Umbilical cord (tissue), 2 donors: ENCODE measurements around the gene LTBP4. TPM values are rescaled to one million over a fixed set of nuclear protein-coding genes. Genes with fewer than 3 reads are reported as not detected.

ENCODE experiments used
- DNase-seq: peaks from one replicate; pipeline ENCODE4 v3.0.0-alpha.2; 2015; ENCODE audit warnings: low spot score
- total RNA-seq: library from RNA; depleted of rRNA; stranded (reverse); fragments of >200 nt; gene quantifications from one replicate; pipeline ENCODE4 v1.2.3, GENCODE V29; 2014; ENCODE audit warnings: low replicate concordance; ENCODE audit not compliant: insufficient read depth

Gene LTBP4
- total RNA-seq, 1 donor from 2014 or later: 92.7 TPM

DNA sequence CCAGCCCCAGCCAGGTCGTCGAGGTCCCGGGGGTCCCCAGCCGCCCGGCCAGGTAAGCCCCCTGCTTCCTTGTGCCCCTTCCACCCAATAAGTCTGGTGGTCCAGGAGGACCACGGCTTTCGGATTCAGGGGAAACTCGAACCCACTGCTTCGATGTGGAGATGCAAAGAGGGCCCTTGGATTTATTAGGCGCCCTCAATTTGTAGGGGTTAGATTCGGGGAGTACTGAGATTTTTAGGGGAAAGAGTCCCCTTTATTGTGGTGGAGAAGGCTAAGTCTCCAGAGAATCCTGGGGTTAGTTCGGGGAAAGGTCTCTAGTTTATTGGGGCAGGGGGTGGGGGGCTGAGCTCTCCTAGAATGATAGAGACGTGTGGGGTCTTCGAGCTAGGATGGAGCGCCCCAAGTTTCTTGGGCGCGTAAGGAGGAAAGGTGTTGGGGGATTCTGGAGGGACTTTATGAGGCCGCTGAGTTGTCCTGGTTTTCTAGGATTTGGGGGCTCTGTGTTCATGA, 3.8 kb upstream of the LTBP4 start:
- DNase-seq: no peak

DNA sequence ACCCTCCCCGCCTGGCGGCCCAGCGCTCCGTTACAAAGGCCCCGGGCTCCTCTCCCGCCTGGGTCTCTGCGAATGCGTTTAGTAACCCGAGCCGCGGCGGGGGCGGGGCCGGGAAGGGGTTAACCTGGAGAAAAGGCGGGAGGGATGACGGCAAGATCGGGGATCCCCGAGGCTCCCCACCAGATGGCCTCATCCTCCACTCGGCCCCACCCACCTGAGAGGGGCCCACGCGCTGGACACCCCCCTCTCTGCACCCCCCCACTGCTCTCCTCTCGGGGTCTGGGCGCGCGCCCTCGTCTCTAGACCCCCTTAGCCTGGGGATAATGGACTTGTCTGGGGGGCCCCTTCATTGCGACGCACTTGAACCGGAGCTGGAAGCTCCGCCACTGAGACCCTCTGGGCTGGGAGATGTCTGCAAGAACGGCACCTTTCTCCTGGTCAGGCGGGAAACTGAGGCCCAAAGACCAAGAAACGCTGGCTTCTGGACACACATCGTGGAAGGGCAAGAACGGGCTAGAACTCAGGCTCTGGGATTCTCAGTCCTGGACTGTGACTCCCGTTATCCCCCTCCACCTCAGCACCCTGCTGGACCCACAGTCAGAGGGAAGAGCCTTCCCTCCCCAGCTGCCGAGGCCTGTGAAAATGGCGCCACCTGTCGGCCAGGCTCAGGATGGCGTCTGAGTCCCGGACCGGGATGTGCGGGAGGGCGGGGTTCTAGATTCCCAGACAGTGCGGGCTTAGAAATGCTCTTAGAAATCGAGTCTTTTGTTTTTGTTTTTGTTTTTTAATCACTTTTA, 2.9 kb upstream of the LTBP4 start:
- peak; percentile 92 for DNase-seq

DNA sequence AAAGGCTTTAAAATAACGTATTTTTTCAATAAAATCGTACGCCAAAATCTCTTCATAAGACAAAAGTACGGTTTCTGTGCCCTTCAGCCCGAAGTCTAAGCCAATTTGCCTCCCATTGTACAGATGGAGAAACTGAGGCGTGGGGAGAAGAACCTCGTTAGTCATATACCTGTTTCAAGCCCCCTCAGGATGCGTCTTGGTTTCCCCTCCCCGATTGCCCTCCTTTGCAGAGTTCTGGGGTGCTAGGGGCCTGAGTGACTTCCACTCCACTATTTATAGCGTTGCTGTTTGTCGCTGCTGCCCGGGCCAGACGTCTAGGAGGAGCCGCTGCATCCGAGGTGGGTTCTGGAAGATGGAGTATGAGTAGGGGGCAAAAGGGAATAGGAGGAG, 2.3 kb upstream of the LTBP4 start:
- DNase-seq: no peak

DNA sequence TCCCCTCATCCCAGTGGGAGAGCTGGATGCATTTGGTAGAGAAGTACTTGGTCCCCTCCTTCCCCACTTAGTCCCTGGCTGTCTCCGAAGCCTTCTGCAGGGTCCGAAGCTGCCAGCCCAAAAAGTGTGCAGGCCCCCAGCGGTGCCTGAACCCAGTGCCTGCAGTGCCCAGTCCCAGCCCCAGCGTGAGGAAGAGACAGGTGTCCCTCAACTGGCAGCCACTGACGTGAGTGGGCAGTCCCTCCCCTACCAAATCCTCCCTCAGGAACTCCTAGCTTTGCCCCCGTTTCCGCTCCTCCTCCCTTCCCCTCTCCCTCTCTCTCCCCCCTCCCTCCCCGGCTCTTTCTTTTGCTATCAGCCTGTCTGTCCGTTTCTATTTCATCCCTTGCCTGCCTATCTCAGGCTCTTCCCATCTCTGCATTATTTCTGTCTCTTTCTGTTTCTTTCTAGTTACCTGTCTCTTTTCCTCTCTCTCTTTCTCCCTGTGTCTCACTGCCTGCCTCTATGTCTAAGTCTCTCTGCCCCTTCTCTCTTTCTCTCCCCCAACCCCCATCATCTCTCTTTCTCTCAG, 1.8 kb upstream of the LTBP4 start:
- peak; percentile 58 for DNase-seq

DNA sequence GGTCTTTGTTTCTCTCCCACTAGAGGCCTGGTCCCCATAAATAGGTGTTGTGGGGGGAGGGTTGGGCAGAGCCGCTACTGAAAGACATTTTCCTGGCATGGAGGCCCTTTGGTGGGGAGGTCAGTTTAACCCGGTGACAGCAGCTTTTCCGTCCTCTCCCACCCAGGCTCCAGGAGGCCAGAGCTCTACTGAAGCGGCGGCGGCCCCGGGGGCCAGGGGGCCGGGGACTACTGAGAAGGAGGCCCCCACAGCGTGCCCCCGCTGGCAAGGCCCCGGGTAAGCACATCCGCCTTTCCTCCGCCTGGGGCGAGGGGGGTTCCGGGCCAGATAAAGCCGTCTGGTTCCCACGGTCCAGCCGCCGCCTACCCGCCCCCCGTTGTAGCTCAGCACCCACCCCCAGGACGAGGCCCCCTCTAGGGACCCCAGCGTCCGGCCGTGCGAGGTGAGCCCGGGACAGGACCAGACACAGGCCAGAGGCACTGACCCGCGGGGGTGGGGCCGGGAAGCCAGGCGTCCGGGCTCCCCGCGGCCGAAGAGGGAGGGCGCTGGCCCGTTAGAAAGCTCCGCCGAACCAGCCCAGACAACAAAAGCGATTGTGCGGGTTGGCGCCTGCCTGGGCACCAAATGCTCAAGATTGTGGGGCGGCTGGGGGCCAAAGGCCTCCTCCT, 1.1 kb upstream of the LTBP4 start:
- no peak for DNase-seq

DNA sequence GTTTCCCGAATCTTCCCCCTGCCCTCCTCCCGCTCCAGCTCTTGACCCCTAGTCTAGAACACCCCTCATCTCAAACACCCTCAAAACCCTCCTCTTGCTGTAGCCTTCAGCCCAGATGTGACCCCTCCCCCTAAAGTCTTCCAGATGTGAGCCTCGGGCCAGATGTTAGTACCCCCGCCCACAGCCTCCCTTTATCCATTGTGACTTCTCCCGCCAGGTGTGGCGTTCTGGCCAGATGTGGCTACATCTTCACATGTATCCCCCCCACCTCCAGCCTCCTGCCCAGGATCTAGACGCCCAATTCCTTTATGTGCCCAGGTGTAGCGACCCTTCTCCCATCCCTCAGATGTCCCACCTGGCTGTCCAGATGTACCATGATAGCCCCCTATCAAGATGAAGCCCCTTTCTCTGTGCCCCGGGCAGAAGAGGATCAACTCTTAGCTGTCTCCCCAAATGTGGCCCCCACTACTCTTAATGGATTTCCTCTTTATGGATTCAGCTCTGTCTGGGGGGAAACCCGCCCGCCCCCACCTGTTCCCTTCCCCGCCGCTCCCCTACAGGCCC, 517 bp upstream of the LTBP4 start:
- no peak for DNase-seq

DNA sequence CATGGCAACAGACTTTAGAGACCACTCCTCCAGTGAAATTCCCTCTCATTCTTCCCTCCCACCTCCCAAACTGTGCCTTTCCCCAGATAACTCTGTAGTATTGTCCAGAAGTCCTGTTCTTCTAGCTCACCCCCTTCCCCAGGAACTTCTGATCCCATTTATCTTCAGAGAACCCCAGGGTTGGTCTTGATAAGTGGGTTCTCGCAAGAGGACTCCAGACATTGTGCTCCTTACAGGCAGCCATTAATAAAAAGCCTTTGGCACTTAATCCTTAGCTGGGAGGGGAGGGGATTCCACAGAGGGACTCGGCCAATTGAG, 1.9 kb downstream of the LTBP4 start:
- no peak for DNase-seq

DNA sequence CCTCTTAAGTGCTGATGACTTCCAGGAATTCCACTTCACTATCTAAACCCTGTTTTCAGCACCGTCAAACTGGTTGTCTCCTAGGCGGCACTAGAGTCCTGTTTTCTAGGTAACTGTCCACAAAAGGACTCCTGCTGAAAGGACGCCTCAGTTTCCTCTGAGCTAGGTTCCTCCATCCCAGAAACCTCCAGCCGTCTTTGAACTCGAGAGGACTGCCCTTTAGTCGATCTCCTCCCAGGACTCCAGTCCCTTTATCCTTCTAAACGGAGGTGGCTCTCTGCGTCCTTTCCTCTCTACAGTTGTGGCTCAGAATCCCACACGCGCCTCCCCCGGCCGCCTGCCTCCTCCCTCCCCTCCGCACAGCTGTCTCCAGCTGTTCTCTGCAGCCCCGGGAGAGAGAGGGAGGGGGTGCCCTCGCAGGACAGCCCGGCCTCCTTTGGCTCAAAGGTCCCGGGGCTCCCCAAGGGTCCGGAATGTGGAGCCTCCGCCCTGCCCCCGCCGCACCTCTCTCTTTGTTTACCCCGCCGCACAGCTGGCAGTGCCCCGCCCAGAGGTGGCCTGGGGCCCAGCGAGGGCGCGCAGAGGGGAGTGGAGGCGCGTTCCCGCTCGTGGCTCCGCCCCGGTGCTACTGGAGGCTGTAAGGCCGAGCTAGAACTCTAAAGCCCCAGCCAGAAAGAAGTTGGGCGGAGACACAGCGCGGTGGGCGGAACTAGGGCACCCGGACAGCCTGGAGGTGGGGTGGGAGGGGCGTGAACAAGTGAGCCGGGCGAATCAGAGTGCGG, 2.4 kb downstream of the LTBP4 start:
- peak; percentile 99 for DNase-seq

DNA sequence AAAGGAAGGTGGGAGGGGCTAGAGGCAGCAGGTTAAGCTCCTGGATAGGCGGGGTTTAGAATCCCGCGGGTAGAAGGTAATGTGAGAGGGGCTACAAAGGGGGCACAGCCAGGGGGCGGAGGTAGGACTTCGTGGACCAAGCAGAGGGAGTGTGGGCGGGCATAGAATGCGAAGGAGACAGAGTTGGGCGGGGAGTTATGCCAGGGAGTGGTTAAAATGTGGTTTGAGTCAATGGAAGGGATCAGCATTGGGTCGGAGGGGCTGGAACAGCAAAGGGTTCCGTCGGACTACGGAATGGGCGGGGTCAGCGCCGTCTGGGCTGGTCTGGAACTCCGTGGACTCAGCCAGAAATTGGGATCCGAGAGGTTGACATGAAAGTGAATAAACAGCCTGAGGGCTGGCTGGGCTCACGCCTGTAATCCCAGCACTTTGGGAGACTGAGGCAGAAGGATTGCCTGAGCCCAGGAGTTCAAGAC, 3.0 kb downstream of the LTBP4 start:
- DNase-seq: no peak

DNA sequence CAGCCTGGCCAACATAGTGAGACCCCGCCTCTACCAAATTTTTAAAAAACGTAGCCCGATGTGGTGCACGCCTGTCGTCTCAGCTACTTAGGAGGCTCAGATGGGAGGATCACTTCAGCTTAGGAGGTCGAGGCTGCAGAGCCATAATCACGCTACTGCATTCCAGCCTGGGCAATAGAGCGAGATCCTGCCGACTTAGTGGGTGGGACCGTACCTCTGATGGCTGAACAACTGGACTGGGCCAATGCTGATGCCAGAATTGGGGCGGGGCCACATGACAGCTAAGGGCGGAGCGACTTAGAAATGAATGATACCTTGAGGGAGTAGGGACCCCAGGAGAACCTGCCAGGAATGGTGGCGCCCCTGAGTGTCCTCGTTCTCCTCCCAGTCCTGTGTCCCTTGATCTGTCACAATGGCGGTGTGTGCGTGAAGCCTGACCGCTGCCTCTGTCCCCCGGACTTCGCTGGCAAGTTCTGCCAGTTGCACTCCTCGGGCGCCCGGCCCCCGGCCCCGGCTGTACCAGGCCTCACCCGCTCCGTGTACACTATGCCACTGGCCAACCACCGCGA, 3.6 kb downstream of the LTBP4 start:
- DNase-seq: no peak

DNA sequence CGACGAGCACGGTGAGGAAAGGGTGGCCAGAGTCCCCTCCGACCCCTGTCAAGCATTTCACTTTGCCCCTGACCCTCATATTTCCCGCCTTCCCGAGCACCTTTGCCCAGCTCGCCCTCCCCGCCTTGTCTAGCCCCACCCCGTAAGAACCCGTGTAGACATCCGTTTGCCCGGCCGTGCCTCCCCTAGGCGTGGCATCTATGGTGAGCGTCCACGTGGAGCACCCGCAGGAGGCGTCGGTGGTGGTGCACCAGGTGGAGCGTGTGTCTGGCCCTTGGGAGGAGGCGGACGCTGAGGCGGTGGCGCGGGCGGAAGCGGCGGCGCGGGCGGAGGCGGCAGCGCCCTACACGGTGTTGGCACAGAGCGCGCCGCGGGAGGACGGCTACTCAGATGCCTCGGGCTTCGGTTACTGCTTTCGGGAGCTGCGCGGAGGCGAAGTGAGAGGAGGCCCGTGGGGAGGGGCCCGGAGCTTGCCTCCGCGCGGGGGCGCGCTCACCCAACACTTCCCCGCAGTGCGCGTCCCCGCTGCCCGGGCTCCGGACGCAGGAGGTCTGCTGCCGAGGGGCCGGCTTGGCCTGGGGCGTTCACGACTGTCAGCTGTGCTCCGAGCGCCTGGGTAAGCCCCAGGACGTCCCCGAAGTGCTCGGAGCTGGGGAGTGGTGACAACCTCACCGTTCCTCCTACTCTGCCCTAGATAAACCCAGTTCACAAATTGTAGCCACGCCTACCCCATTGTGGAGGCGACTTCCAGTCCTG, 4.2 kb downstream of the LTBP4 start:
- peak; percentile 71 for DNase-seq

DNA sequence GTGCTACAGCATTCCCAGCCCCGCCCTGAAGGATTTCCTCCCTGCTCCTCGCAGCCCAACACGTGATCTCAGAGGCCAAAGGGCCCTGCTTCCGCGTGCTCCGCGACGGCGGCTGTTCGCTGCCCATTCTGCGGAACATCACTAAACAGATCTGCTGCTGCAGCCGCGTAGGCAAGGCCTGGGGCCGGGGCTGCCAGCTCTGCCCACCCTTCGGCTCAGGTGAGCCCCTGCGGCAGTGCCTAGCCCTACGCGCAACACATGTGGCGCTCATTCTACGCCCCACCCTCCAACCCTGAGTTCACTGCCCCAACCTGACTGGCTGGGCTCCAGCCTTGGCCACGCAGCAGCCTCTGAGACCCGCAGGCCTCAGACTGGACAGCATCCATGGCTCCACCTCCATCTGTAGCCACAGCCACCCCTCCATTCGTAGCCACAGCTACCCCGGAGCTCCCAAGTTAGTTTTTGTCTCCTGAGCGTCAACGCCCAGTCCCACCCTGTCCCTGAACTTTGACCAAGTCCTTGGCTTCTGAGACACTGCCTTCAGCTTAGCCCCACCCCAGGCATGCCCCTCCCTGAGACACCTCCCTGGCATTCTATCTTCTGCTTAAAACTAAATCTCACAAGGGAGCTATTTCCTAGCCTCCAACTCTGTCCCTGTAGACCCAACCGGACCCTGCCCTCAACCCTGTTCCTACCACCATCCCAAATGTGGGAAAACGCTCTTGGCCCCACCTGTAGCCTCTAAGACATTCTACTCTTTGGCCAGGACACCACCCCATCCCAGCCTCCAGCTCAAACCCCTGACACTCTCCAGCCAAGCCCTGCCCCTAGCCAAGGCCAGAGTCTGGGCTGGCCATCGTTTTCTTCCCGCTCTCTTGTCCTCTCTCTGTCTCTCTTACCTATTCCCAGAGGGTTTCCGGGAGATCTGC, 6.4 kb downstream of the LTBP4 start:
- no peak for DNase-seq

DNA sequence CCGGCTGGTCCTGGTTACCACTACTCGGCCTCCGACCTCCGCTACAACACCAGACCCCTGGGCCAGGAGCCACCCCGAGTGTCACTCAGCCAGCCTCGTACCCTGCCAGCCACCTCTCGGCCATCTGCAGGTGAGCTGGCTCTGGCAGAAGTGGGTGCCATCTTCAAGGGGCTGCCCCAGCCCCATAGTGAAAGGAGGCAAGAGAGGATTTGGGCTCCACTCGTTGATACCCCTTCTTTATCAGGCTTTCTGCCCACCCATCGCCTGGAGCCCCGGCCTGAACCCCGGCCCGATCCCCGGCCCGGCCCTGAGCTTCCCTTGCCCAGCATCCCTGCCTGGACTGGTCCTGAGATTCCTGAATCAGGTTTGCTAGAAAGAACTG, 7.1 kb downstream of the LTBP4 start:
- DNase-seq: no peak

DNA sequence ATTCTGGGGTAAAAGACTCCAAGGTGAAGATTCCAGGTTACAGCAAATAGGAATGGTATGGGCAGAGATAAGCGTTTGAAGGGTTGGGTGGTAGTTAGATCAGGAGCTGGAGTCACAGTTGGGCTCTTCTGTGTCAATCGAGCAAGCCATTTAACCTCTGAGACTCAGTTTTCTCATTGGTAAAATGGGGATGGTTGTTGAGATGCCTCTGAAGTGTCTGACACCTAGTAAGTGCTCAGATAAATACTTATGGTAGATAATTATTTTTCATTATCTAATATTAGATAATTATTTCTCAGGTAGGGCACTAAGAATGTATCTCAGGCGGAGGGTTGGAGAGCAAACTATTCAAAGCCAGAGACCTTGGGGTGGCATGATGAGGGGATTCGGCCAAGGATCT, 7.8 kb downstream of the LTBP4 start:
- DNase-seq: no peak

DNA sequence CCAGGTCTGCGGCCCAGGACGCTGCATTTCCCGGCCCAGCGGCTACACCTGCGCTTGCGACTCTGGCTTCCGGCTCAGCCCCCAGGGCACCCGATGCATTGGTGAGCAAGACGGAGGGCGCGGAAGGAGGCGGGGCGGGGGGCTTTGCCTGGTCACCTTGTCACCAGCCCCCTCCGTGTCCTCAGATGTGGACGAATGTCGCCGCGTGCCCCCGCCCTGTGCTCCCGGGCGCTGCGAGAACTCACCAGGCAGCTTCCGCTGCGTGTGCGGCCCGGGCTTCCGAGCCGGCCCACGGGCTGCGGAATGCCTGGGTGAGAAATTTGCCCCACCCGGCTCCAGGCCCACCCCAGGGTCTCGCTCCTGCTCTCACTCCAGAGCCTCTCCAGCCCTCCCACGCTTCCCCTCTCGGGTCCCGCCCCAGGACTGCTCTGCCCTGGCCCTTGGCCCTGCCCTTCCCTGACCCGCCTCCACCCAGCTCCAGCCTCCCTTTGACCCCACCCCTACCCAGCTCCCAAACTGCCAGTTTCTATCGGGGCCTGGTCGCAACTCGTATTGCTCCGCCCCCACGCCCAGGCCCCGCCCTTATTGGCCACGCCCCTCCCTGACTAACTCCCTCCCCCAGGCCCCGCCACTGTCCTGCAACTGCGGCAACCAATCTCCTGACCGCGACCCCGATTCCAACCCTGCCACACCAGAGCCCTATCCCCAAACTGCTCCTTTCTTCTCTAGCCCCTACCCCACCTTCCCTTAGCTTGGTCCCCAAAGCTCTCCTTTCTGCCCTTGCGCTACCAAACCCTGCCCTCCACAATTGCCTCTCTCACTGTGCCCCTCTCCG, 8.6 kb downstream of the LTBP4 start:
- DNase-seq: peak; percentile 82

DNA sequence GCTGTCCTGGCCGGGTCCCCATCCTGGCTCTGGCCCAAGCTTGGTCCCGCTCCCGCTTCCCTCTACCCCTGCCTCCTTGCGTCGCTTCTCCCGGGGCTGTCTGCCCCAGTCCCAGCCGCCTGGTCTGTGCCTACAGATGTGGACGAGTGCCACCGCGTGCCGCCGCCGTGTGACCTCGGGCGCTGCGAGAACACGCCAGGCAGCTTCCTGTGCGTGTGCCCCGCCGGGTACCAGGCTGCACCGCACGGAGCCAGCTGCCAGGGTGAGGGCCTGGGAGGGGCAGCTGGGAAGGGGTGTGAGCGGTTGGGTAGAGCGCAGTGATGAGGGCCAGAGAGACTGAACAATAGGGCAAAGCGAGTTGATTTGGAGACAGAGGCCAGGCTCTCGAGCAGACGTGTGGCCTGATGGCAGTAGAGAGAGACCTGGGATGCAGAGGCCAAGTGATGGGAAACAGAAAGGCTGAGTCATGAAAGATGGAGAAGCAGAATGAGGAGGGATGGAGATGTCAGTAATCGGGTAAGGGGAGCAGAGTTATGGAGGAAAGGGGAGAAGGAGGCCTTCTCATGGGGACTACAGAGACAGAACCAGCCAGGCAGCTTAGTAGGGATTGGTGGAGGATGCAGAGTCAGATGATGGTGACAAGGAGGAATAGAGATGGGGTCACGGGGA, 9.4 kb downstream of the LTBP4 start:
- no peak for DNase-seq

DNA sequence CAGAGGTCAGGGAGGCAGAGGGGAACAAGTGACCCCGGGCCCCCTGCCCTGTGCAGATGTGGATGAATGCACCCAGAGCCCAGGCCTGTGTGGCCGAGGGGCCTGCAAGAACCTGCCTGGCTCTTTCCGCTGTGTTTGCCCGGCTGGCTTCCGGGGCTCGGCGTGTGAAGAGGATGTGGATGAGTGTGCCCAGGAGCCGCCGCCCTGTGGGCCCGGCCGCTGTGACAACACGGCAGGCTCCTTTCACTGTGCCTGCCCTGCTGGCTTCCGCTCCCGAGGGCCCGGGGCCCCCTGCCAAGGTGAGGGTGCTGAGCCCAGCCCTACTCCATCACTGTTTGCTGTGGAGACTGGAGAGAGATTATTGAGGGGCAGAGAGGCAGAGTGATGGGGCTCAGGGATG, 9.9 kb downstream of the LTBP4 start:
- DNase-seq: no peak
